DND-41 (cell line): ENCODE measurements around the gene FAIM.
"Not testable (repeated sequence)": the region's sequence is repeated elsewhere in the genome, so short reads cannot be mapped to it uniquely, and the experiment has no call there.

Experiments used
- CTCF ChIP-seq: IDR thresholded peaks from 2 replicates; pipeline ENCODE4 v1.5.1; 2012; ENCODE audit warnings: borderline replicate concordance, low read length, moderate library complexity, mild to moderate bottlenecking; ENCODE audit not compliant: poor library complexity, severe bottlenecking; ENCODE audit errors: extremely low read depth
- EZH2 ChIP-seq: IDR thresholded peaks from 3 replicates; pipeline ENCODE4 v1.6.1; 2012; ENCODE audit warnings: borderline replicate concordance, low read depth, mild to moderate bottlenecking, moderate library complexity, low read length, inconsistent platforms; ENCODE audit not compliant: severe bottlenecking

- not testable (repeated sequence) for TF ChIP-seq EZH2, CTCF
These were observed 6.9 kb upstream of the FAIM start for GRCh38 chr3:138601661-138602060.
